HEK293T (cell line): ENCODE measurements around the gene CCDC167.

Experiments
- BHLHE40 ChIP-seq: fragments of 450-650 bp; IDR thresholded peaks from 2 replicates; pipeline ENCODE4 v1.6.1; 2016; ENCODE audit warnings: mild to moderate bottlenecking, moderate library complexity, borderline replicate concordance
- ELF4 ChIP-seq: fragments of 450-650 bp; IDR thresholded peaks from 2 replicates; pipeline ENCODE4 v1.6.1; 2017; ENCODE audit warnings: antibody characterized with exemption
- HDGF ChIP-seq: fragments of 450-650 bp; IDR thresholded peaks from 2 replicates; pipeline ENCODE4 v1.6.1; 2017; ENCODE audit warnings: antibody characterized with exemption, borderline replicate concordance
- L3MBTL2 ChIP-seq: fragments of 450-650 bp; conservative IDR thresholded peaks from 2 replicates; pipeline ENCODE4 v1.6.1; 2016; ENCODE audit warnings: mild to moderate bottlenecking
- SP1 ChIP-seq: fragments of 450-650 bp; IDR thresholded peaks from 2 replicates; pipeline ENCODE4 v1.6.1; 2017
- TARDBP ChIP-seq: fragments of 450-650 bp; IDR thresholded peaks from 2 replicates; pipeline ENCODE4 v1.6.1; 2016
- TF ChIP-seq, protein P1 (sequence below): fragments of 450-650 bp; IDR thresholded peaks from 2 replicates; pipeline ENCODE4 v1.6.1; 2016

DNA sequence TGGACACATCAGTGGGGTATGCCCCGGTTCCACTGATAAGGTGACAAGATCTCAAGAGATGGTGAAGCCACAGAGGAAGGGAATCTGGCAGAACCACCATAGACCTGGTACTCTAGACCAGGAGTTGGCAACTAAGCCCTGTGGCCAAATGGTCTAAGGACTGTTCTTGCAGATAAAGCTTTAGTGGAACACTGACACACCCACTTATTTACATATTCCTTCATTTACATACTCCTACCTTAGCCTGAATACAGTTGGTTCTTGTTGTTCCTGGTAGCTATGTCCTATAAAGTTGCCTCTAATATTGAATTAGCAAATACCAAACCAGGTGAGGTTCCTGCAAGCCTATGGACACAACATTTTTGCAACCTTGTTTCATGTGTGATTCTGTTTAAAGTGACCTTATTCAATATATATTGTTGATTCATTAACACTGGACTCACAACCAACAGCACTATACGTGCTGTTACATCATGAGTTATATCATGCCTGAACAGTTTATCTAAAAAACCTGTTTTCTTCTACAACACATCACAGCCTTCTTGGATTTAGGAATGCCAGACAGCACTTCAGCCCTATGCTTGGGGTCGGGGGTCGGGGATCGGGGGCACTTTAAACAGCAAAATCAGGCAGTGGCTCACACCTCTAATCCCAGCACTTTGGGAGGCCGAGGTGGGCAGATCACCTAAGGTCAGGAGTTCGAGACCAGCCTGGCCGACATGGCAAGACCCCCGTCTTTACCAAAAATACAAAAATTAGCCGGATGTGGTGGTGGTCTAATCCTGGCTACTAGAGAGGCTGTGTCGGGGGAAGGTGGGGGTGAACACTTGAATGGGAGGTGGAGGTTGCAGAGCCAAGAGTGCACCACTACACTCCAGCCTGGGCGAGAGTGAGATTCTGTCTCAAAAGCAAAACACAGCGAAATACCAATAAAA lies 2.5 kb downstream of the CCDC167 start:
- TF ChIP-seq SP1 (no peak), TARDBP (no peak), HDGF (no peak), L3MBTL2 (no peak), BHLHE40 (no peak), ELF4 (no peak)
- TF ChIP-seq, protein P1, sequence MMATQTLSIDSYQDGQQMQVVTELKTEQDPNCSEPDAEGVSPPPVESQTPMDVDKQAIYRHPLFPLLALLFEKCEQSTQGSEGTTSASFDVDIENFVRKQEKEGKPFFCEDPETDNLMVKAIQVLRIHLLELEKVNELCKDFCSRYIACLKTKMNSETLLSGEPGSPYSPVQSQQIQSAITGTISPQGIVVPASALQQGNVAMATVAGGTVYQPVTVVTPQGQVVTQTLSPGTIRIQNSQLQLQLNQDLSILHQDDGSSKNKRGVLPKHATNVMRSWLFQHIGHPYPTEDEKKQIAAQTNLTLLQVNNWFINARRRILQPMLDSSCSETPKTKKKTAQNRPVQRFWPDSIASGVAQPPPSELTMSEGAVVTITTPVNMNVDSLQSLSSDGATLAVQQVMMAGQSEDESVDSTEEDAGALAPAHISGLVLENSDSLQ, result no peak
